ENCODE measurements around the gene RAB7A.

- TF ChIP-seq POLR2A (IDR thresholded peaks at IDR 0.05; ENCODE audit: low read depth, low read length) (no peak), POLR2AphosphoS5 (IDR thresholded peaks at IDR 0.05; ENCODE audit: low read depth, low read length) (no peak), TAF1 (IDR thresholded peaks at IDR 0.05; ENCODE audit: borderline replicate concordance, low read depth, low read length) (no peak)
Observed at GRCh38 chr3:128727059-128727458, 1.1 kb downstream of the RAB7A start.

All from GM12892 (cell line).